Hematopoietic multipotent progenitor cell treated with erythropoietin and hydrocortisone succinate and interleukin-3 and kit ligand, for 6 days (in vitro differentiated cells): ENCODE data around the gene NELL2.
"Not testable (repeated sequence)": the region's sequence is repeated elsewhere in the genome, so short reads cannot be mapped to it uniquely, and the experiment has no call there.

Experiments
- DNase-seq: peaks from one replicate; pipeline ENCODE4 v3.0.0-alpha.2; 2015

The NELL2 gene

GRCh38 chr12:44774815-44775411 lies 101.2 kb downstream of the NELL2 start:
- peak; percentile 57 for DNase-seq

GRCh38 chr12:44771485-44772021 lies 104.6 kb downstream of the NELL2 start:
- no peak for DNase-seq

GRCh38 chr12:44765796-44766195 lies 110.3 kb downstream of the NELL2 start:
- DNase-seq = no peak

GRCh38 chr12:44763021-44763420 lies 113.1 kb downstream of the NELL2 start:
- no peak for DNase-seq

GRCh38 chr12:44759289-44759688 lies 116.8 kb downstream of the NELL2 start:
- no peak for DNase-seq

- no peak for DNase-seq
Observed at GRCh38 chr12:44750468-44750867, 125.6 kb downstream of the NELL2 start.

- no peak for DNase-seq
Observed at GRCh38 chr12:44749566-44749965, 126.5 kb downstream of the NELL2 start.

GRCh38 chr12:44748950-44749468 lies 127.1 kb downstream of the NELL2 start:
- DNase-seq = no peak

- DNase-seq = not testable (repeated sequence)
Observed at GRCh38 chr12:44741292-44741980, 134.7 kb downstream of the NELL2 start.

GRCh38 chr12:44738051-44738450 lies 138.1 kb downstream of the NELL2 start:
- DNase-seq = no peak

- DNase-seq = no peak
Observed at GRCh38 chr12:44728566-44728965, 147.5 kb downstream of the NELL2 start.

GRCh38 chr12:44720265-44720664 lies 155.8 kb downstream of the NELL2 start:
- no peak for DNase-seq

GRCh38 chr12:44717612-44718011 lies 158.5 kb downstream of the NELL2 start:
- DNase-seq = no peak

- DNase-seq = no peak
Observed at GRCh38 chr12:44716711-44717110, 159.4 kb downstream of the NELL2 start.

- no peak for DNase-seq
Observed at GRCh38 chr12:44711736-44712135, 164.4 kb downstream of the NELL2 start.

- no peak for DNase-seq
Observed at GRCh38 chr12:44709166-44709565, 166.9 kb downstream of the NELL2 start.

- DNase-seq = no peak
Observed at GRCh38 chr12:44708218-44708617, 167.9 kb downstream of the NELL2 start.

- no peak for DNase-seq
Observed at GRCh38 chr12:44703182-44703910, 172.8 kb downstream of the NELL2 start.

GRCh38 chr12:44697511-44697910 lies 178.6 kb downstream of the NELL2 start:
- no peak for DNase-seq

- no peak for DNase-seq
Observed at GRCh38 chr12:44696542-44696941, 179.6 kb downstream of the NELL2 start.

GRCh38 chr12:44694017-44694416 lies 182.1 kb downstream of the NELL2 start:
- no peak for DNase-seq

GRCh38 chr12:44689587-44689986 lies 186.5 kb downstream of the NELL2 start:
- DNase-seq = no peak

GRCh38 chr12:44686821-44687432 lies 189.2 kb downstream of the NELL2 start:
- DNase-seq = not testable (repeated sequence)
